ENCODE results near the gene PHIP.
"Not testable (repeated sequence)": the region's sequence is repeated elsewhere in the genome, so short reads cannot be mapped to it uniquely, and the experiment has no call there.

PHIP gene

DNA sequence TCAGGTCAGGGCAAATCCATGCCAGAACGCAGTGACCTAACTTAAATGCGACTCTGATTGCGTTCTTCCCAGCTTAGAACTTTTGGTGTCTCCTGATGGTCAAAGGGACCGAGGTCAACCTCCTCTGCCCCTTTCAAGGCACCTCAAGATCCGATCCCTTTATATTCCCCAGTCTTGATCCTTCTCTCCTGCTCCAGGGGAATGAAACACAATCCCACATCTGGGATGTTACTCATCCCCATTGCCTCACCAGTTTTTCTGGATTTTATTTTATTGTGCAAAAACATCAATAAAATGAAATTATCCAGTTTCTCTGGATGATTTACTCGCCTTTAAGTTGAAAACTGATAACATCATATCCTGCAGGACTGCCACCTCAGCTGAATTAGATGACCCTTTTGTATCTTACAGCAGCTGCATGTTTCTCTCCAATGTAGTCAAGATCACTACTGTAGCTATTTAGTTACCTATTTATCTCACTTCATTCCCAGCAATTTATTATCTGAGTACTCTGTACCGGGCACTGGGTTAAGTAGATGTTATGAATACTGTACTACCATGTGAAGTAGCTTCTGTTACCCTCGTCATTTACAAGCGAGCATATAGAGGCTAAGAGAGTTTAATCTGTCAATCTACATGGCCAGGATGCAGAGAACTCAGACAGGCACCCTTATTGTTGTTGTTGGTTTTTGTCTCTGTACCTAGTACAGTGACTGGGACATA, 166.7 kb downstream of the PHIP start:
- no peak for DNase-seq

DNA sequence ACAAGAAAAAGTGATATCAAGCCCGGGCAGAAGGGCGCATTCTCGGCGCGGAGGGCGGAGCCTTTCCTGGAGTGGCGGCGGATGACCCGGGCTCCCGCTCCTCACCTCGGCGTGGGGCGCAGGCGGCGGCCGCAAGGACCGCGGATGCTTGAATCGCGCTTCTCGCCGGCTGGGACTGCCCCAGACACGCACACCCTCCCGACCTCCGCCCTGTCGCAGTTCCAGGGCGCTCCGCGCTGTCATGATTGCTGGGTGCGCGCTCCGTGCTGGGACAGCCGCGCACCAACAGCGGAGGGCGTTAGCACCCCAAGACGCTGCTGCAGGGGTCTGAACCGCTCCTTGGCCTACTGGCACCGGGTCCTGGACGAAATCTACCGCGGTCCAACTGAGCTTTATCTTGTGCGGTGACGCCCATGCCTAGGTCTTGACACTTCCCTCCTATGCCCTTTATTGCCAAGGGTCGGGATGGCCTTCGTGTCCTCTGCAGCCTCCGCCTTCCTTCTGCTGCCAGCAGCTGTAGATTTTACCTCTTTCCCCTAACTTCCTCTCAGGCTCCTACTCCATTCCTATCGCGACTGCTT, 167.4 kb downstream of the PHIP start:
- DNase-seq, result no peak

DNA sequence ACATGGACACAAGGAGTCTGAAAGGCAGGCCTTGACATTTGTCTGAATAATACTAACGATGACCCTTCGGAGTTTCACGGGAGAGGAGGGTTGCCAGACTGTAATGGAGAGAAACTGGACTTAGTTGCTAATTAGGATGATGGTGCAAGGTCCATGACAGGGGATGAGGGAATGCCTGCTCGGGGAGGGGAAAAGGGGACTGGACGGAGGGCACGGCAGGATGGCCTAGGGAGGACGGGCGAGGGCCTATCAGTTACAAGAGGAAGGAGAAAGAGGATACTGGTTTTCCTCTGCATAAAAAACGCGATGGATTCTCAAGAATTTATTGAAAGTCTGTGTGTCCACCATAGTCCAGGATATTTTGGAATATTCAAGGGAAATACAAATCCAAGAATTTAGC, 168.0 kb downstream of the PHIP start:
- no peak for DNase-seq

DNA sequence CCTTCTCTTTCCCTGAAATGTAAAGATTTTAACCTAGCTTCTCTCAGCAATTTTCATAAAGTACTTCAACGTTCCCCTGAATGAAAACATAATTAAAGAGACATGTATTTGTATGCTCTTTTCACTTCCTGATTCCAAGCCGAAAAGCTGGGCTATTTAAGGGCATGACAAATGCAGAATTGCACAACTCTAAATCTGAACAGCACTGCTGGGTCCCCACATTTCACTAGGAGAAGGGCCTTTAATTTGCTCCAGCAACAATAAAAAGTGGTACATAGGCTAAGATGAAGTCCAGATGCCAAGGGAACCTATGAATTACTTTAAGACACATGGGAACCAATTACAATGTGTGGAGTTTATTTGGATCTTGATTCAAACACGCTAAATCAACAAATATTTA, 168.7 kb downstream of the PHIP start:
- DNase-seq, result no peak

DNA sequence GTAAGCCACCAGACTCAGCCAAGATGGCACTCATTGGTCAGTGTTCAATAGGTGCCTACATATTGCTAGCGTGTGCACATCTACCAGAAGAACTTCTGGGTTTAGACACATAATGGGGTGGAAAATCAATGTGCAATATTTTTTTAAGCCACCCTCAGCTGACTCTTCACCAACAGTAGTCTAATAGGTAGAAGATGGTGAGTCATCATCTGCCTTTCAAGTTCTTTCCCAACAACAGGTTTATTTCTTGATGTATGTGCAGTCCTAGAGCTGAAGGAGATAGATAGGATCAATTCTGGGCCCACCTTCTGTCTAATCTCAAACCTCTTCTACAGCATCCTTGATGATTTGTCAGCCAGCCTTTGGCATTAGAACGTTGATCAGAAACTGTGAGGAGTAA, 169.4 kb downstream of the PHIP start:
- no peak for DNase-seq

DNA sequence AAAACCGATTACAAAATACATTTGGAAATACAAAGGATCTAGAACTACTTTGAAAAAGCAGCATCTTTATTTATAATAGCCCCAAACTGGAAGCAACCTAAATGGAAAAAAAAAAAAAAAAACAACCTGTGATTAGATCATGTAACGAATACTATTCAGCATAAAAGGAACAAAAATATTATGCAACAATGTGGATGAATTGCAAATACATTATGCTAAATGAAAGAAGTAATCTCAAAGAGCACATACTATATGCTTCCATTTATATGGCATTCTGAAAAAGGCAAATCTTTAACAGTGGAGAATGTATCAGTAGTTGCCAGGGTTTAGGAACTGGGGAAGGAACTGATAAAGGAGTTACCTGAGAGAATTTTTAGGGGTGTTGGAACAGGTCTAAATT, 181.8 kb downstream of the PHIP start:
- DNase-seq, result no peak

DNA sequence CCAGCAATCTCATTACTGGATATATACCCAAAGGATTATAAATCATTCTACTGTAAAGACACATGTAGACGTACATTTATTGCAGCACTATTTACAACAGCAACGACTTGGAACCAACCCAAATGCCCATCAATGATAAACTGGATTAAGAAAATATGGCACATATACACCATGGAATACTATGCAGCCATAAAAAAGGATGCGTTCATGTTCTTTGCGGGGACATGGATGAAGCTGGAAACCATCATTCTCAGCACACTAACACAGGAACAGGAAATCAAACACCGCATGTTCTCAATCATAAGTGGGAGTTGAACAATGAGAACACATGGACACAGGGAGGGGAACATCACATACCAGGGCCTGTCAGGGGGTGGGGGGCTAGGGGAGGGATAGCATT, 188.2 kb downstream of the PHIP start:
- DNase-seq, result not testable (repeated sequence)
